CMK (cell line): Measurements from ENCODE around the gene SLC25A17.
"Not testable (repeated sequence)": the region's sequence is repeated elsewhere in the genome, so short reads cannot be mapped to it uniquely, and the experiment has no call there.

Source experiments
- DNase-seq: peaks from one replicate; pipeline ENCODE4 v3.0.0-alpha.2; 2010; ENCODE audit warnings: low read depth

The SLC25A17 gene

DNA sequence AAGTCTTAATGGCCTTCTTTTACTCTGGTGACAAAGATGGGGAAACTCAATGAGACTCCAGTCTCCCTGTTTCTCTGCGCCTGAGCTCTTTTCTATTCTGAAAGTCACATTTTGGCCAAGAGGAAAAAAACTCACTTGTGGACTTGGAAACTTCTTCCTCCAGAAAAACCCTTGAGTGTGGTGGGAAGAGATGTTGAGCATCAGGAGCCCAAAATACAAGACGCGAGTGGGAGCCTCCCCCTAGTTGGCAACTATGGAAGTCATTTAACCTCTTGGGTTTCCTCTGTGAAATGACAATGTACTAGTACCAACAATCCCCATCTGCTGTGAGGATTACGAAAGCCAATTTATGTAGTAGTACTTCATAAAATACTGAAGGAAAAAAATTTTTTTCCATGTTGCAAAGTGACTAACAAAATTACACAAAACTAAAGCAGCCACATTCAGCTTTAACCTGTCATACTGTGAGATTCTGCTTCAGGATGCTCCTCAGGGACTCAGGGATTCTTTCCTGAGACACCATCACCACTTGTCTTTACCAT is 524 bp upstream of the SLC25A17 start:
- DNase-seq, result no peak

DNA sequence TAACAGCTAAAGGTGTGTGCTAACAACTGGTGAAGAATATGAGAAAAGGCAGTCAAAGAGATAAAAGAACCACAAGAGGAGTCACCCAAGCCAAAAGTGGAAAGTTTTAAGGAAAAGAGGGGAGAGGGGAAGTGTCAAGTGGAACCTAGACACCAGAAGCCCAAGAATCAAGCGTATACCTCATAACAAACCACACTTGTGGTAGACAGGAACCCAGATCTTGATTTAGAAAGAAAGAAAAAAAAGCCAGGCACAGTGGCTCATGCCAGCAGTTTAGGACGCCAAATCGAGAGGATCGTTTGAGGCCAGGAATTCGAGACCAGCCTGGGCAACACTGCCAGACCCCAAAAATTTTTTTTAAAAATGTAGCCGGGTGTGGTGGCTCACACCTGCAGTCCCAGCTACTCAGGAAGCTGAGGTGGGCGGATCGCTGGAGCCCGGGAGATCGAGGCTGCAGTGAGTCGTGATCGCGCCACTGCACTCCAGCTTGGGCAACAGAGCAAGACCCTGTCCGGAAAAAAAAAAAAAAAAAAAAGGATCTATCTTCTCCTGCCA is 877 bp downstream of the SLC25A17 start:
- DNase-seq, result peak; percentile 14

GRCh38 chr22:40817737-40818136 is 1.4 kb downstream of the SLC25A17 start:
- no peak for DNase-seq

DNA sequence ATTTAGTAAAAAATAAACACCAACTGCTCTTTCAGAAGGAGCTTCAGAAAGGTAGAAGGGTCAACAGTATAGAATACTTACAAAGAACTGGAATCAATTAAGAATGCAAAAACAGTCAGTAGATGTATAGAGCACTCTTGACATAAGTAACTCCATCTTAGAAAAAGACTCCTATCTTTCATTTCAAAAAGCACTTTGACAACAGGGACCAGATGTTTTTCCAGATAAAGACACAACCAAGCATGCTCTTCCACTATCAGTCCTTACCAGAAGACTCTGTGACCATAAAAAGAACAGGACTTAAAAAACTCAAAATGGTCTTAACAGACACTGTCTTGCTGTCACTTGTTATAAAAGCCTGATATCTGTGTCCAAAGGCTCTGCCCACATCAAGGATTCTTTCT is 5.2 kb downstream of the SLC25A17 start:
- DNase-seq, result peak; percentile 92

DNA sequence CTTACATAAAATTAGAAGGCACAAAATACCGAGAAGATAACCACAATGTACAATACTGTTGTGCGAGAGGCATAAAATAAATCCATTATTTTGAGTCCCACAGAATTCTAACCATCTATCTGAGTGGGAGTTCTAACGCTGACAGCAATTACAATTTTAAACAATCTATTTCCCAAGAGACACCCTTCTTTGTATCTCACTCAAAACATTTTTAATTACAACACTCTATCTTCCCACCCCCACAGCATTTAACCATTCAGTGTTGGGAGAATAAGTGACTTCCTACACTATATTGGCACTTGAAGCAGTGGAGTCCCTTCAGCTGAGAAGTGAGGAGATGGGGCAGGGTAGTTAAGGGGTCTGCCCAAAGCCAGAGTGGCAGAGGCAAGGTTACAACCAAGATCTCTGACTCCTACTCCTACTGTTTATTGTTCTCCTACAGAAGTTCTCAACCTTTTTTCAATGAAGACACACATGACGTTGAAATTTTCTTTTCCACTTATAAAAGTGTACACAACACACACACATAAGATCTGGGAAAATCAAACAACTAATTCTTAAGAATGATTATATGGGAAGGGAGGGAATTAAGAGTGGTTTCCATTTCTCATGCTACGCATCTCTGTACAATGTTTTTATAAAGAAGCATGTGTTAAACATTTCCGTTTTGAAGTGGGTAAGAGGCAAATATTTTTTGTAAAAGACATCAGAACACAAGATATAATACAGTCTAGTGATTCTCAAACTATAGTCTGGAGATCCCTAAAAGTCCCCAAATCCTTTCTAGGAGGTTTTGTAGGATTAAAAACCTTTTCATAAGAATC is 10.9 kb downstream of the SLC25A17 start:
- no peak for DNase-seq

- DNase-seq, result no peak
Measured at GRCh38 chr22:40806711-40807110, 12.4 kb downstream of the SLC25A17 start.

GRCh38 chr22:40805699-40806203 is 13.4 kb downstream of the SLC25A17 start:
- no peak for DNase-seq

DNA sequence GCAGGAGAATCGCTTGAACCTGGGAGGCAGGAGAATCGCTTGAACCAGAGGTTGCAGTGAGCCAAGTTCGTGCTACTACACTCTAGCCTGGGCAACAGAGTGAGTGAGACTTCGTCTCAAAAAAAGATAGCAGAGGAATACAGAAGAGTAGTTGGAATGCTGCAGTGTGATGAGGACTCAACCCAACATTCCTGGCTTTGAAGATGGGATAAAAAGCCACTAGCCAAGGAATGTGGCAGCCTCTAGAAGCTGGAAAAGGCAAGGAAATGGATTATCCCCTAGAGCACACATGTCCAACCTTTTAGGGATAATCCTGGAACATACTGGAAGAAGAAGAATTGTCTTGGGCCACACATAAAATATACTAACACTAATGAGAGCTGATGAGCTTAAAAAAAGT is 13.9 kb downstream of the SLC25A17 start:
- DNase-seq, result no peak

GRCh38 chr22:40803321-40803720 is 15.8 kb downstream of the SLC25A17 start:
- no peak for DNase-seq

DNA sequence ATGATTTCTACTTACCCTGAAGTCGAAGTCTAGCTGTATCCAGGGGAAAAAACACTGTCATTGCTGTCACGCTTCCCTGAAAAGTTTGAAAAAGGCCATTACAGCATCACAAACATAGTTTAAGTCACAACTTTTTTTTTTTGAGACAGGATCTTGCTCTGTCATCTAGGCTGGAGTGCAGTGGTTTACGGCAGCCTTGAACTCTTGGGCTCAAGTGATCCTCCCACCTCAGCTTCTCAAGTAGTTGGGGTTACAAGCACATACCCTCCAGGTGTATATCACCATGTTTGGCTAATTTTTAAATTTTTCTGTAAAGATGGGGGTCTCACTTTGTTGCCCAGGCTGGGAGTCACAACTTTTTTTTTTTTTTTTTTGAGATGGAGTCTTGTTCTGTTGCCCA is 20.1 kb downstream of the SLC25A17 start:
- no peak for DNase-seq

- DNase-seq, result no peak
Measured at GRCh38 chr22:40797427-40797826, 21.7 kb downstream of the SLC25A17 start.

- no peak for DNase-seq
Measured at GRCh38 chr22:40792451-40792850, 26.7 kb downstream of the SLC25A17 start.

DNA sequence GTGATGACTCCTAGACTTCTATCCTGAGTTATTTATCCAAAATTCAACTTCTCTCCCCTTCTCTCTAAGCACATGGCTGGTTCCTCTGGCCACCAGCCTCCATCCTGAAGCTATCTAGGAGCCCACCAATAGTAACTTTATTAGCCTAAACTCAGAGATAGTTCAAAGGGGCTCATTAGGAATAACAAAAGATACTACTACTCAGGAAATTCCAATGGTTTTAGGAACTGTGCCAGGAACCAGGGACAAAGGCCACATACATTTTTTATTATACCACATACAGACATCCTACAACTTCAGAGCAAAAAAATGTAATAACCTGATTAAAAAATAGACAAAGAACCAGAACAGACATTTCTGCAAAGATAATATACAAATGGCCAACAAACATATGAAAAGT is 27.9 kb downstream of the SLC25A17 start:
- no peak for DNase-seq

DNA sequence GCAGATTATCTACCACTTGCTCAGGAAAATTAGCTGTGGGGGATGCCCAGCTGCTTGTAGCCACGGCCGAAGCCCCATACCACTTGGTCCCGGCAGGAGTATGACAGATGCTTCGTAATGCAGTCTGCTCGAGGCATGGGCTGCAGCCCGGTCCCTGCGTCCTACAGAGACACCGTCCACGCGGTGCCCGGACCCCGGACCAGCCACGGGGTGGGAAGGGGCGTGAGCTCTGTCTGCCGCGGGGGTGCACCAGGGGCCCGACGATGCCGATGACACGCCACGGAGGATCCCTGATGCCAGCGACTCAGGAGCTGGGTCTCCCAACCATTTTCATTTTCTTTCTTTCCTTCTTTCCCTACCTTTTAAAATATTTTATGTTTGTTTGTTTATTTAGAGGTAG is 30.0 kb downstream of the SLC25A17 start:
- DNase-seq, result no peak

- DNase-seq, result no peak
Measured at GRCh38 chr22:40782521-40782920, 36.6 kb downstream of the SLC25A17 start.

GRCh38 chr22:40781749-40782148 is 37.4 kb downstream of the SLC25A17 start:
- not testable (repeated sequence) for DNase-seq

DNA sequence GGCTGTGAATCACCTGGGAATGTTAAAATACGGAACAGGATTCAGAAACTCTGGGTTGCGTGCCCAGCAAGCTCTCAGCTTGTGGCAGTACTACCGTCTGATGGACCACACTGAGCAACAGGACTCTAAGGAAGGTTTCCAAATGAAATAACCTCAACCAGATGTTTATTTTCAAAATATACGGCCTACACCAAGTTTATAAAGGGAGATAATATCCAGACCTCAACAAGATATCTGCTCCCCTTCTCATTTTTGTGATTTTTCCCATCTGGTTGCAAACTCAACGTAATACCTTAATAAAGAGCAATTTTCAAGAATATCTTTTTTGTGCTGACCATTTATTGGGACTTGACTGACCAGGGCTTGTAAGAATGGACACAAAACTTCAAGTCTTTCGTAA is 49.4 kb downstream of the SLC25A17 start:
- DNase-seq, result no peak

DNA sequence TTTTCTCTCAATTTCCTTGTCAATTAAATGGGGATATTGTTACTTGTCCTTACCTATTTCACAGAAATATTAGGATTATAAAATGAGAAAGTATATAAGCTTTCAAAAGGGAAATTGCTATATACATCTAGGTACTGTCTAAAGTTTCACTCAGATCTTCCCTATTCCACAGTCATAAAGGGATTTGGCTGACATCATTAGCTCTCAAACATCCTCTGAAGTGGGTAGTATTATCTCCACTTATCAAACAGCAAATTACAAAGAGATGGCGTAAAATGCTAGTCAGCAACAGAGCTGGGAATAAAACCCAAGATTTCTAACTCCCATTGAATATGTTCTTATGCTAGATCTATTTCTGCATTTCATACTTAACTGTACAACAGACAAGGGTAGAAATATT is 50.9 kb downstream of the SLC25A17 start:
- DNase-seq, result no peak

GRCh38 chr22:40766956-40767355 is 52.2 kb downstream of the SLC25A17 start:
- DNase-seq, result no peak

- no peak for DNase-seq
Measured at GRCh38 chr22:40764763-40765441, 54.2 kb downstream of the SLC25A17 start.

DNA sequence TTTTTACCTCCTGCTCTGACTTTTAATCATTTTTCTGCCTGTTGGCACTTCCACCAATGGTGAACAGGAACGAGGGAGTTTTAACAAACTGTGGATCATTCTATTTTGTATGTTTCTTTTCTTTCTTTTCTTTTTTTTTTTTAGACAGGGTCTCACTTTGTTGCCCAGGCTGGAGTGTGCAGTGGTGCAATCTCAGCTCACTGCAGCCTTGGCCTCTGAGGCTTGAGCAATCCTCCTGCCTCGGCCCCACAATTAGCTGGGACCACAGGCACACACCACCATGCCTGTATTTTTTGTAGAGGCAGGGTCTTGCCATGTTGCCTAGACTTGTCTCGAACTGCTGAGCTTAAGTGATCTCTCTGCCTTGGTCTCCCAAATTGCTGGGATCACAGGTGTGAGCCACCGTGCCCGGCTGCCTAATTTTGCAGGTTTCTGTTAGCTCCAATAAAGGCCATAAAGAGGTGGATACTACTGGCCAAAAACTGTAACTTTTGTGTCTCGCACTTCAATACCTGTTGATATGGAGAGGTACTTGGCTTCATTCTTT is 59.8 kb downstream of the SLC25A17 start:
- no peak for DNase-seq

GRCh38 chr22:40758851-40759250 is 60.3 kb downstream of the SLC25A17 start:
- not testable (repeated sequence) for DNase-seq
